Fibroblast of lung (primary cell): ENCODE data around the gene PCCB. TPM values are rescaled to one million over a fixed set of nuclear protein-coding genes. Genes with fewer than 3 reads are reported as not detected.

Source experiments
- DNase-seq, 2 donors: peaks; one replicate each; pipeline versions ENCODE4 v3.0.0 to v3.0.0-alpha.2; 2010; ENCODE audit warnings: low read depth in 2 of 2
- H2AFZ ChIP-seq: 2 replicates; pipeline ENCODE4 v1.5.1; 2012; ENCODE audit warnings: low read length, control low read depth, inconsistent platforms
- H3K27ac ChIP-seq: 2 replicates; pipeline ENCODE4 v1.5.1; 2011; ENCODE audit warnings: low read length, control low read depth; ENCODE audit not compliant: insufficient read depth
- H3K27me3 ChIP-seq: 2 replicates; pipeline ENCODE4 v1.5.1; 2011; ENCODE audit warnings: mild to moderate bottlenecking, low read length; ENCODE audit not compliant: control insufficient read depth, insufficient read depth
- H3K36me3 ChIP-seq: 2 replicates; pipeline ENCODE4 v1.5.1; 2011; ENCODE audit warnings: low read length; ENCODE audit not compliant: control insufficient read depth, insufficient read depth
- H3K4me1 ChIP-seq: 2 replicates; pipeline ENCODE4 v1.5.1; 2011; ENCODE audit warnings: low read length; ENCODE audit not compliant: control insufficient read depth, insufficient read depth; ENCODE audit errors: extremely low read depth
- H3K4me2 ChIP-seq: 2 replicates; pipeline ENCODE4 v1.5.1; 2011; ENCODE audit warnings: low read length, control low read depth; ENCODE audit not compliant: insufficient read depth; ENCODE audit errors: extremely low read depth
- H3K4me3 ChIP-seq, 4 experiments: fragments of 200-600 bp in 1 of 4; sonication (generic) in 1 of 4; replicated peaks in 1 of 4; 2 replicates each; pipeline ENCODE4 v1.5.1; 2011 to 2016; ENCODE audit warnings: low read length in 4 of 4, low read depth in 3 of 4, mild to moderate bottlenecking in 3 of 4, control low read depth in 2 of 4, inconsistent platforms in 1 of 4, mixed read lengths in 1 of 4; ENCODE audit not compliant: insufficient read depth in 1 of 4; ENCODE audit errors: control extremely low read depth in 1 of 4
- H3K79me2 ChIP-seq: 2 replicates; pipeline ENCODE4 v1.5.1; 2012; ENCODE audit warnings: mild to moderate bottlenecking, low read length, inconsistent platforms; ENCODE audit not compliant: control insufficient read depth, insufficient read depth
- H3K9ac ChIP-seq: 2 replicates; pipeline ENCODE4 v1.5.1; 2011; ENCODE audit warnings: mild to moderate bottlenecking, low read length, control low read depth; ENCODE audit not compliant: insufficient read depth
- H3K9me3 ChIP-seq: 2 replicates; pipeline ENCODE4 v1.5.1; 2012; ENCODE audit warnings: low read depth, low read length; ENCODE audit not compliant: control insufficient read depth, insufficient read depth
- H4K20me1 ChIP-seq: 2 replicates; pipeline ENCODE4 v1.5.1; 2011; ENCODE audit warnings: low read length; ENCODE audit not compliant: control insufficient read depth, insufficient read depth; ENCODE audit errors: extremely low read depth
- EZH2 ChIP-seq: IDR thresholded peaks from 2 replicates; pipeline ENCODE4 v1.5.1; 2012; ENCODE audit warnings: low read length, control low read depth, mild to moderate bottlenecking; ENCODE audit errors: missing control alignments
- polyA plus RNA-seq, 2 donors: library from polyadenylated mRNA; depleted of rRNA in 1 of 2; stranded (reverse) in 1 of 2; unstranded in 1 of 2; fragments of >200 nt; gene quantifications; 2 replicates each; pipeline ENCODE4 v1.2.1, GENCODE V29; 2011 to 2012; ENCODE audit warnings: missing spikeins in 1 of 2
- total RNA-seq: library from RNA; depleted of rRNA; stranded (reverse); fragments of >200 nt; gene quantifications from 2 replicates; pipeline ENCODE4 v1.2.1, GENCODE V29; 2014
- TF ChIP-seq, protein P1 (sequence below), 2 donors: IDR thresholded peaks in 1 of 2; conservative IDR thresholded peaks in 1 of 2; 1 replicate in 1 of 2; 2 replicates in 1 of 2; pipeline ENCODE4 v1.5.1; 2011 to 2012; ENCODE audit warnings: low read length in 2 of 2, control low read depth in 1 of 2, inconsistent platforms in 1 of 2, low read depth in 1 of 2, mild to moderate bottlenecking in 1 of 2

PCCB gene
- total and polyA plus RNA-seq, 2 donors (not counting 1 experiment from before 2014, with no cell fraction given), result 56.0 to 81.4 TPM

DNA sequence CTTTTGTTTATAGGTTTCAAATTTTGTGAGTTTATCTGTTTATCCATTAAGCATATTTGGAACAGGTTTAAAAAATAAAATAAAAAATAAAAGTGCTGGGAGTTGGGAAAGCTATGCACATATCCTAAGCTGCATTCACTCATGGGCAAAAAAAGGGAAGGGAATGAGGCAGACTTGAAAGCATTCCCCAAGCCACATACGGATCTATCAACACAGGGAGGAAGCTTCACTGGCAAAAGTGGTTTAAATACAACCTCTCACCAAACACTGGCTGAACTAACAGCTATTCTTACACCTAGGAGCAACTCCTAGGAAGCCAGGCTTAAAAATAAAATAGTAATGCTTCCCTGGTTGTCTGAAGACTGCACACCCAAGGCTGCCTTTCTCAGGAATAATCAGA, 101.2 kb downstream of the PCCB start:
- no peak overlapping the region for H3K4me3 ChIP-seq
- TF ChIP-seq EZH2, result no peak
- TF ChIP-seq, protein P1, sequence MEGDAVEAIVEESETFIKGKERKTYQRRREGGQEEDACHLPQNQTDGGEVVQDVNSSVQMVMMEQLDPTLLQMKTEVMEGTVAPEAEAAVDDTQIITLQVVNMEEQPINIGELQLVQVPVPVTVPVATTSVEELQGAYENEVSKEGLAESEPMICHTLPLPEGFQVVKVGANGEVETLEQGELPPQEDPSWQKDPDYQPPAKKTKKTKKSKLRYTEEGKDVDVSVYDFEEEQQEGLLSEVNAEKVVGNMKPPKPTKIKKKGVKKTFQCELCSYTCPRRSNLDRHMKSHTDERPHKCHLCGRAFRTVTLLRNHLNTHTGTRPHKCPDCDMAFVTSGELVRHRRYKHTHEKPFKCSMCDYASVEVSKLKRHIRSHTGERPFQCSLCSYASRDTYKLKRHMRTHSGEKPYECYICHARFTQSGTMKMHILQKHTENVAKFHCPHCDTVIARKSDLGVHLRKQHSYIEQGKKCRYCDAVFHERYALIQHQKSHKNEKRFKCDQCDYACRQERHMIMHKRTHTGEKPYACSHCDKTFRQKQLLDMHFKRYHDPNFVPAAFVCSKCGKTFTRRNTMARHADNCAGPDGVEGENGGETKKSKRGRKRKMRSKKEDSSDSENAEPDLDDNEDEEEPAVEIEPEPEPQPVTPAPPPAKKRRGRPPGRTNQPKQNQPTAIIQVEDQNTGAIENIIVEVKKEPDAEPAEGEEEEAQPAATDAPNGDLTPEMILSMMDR (conservative IDR thresholded peaks at IDR 0.05 in 1 of 2, IDR thresholded peaks at IDR 0.05 in 1 of 2; ENCODE audit: low read depth in 1 of 2, low read length in 2 of 2), result no peak
- no peaks in the 10 kb centered on the region for H4K20me1 ChIP-seq
- H3K9me3 ChIP-seq, result no peaks in the 10 kb centered on the region
- H3K36me3 ChIP-seq, result no peaks in the 10 kb centered on the region
- peak in 1 of 2 donors; percentile 58 for DNase-seq
- peak overlapping the region; percentile 79 for H3K4me2 ChIP-seq
- H3K27me3 ChIP-seq, result no peaks in the 10 kb centered on the region
- H3K4me1 ChIP-seq, result peaks cover 8% of the 10 kb centered on the region
- no peak overlapping the region for H3K9ac ChIP-seq
- H3K27ac ChIP-seq, result peak overlapping the region; percentile 84
- H3K79me2 ChIP-seq, result no peaks in the 10 kb centered on the region
- no peak overlapping the region for H2AFZ ChIP-seq

DNA sequence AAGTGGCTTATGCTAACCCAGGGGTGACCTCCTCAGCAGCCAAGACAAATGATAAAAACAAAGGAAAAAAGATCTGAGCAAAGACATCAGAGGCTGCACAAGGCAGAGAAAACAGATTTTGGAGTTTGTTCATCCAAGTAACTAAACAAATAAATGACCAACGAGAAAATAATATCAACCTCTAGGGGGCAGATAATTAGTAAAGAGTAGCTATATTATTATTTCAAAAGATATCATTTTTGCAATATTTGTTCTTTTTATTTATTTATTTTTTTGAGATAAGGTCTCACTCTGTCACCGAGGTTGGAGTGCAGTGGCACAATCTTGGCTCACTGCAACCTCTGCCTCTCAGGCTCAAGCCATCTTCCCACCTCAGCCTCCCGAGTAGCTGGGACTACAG, 101.8 kb downstream of the PCCB start:
- no peaks in the 10 kb centered on the region for H3K79me2 ChIP-seq

DNA sequence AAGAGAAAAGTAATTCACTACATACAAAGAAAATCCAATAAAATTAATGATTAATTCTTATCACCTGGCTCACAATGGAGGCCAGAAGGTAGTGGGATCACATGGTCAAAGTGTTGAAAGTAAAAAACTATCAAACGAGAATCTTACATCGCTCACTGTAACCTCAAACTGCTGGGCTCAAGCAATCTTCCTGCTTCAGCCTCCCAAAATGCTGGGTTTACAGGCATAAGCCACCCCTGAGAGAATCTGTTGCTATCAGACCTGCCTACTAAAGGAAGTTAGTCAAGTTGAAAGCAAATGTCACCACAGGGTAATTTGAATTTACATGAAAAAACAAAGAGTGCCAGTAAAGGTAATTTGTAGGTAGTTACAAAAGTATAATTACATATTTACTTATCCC, 103.3 kb downstream of the PCCB start:
- no peak overlapping the region for H3K4me3 ChIP-seq
- no peak overlapping the region for H2AFZ ChIP-seq
- no peaks in the 10 kb centered on the region for H3K9me3 ChIP-seq
- H3K4me1 ChIP-seq, result peaks cover 8% of the 10 kb centered on the region
- no peak for DNase-seq
- H3K27ac ChIP-seq, result no peak overlapping the region
- no peak overlapping the region for H3K9ac ChIP-seq
- no peak for TF ChIP-seq EZH2
- TF ChIP-seq, protein P1 (conservative IDR thresholded peaks at IDR 0.05 in 1 of 2, IDR thresholded peaks at IDR 0.05 in 1 of 2; ENCODE audit: low read depth in 1 of 2, low read length in 2 of 2), result no peak
- no peaks in the 10 kb centered on the region for H3K36me3 ChIP-seq
- no peaks in the 10 kb centered on the region for H4K20me1 ChIP-seq
- H3K4me2 ChIP-seq, result no peak overlapping the region
- H3K27me3 ChIP-seq, result no peaks in the 10 kb centered on the region
- no peaks in the 10 kb centered on the region for H3K79me2 ChIP-seq

More for the DNA sequence above, 101.8 kb downstream of the PCCB start:
- H3K9ac ChIP-seq, result no peak overlapping the region
- peak overlapping the region; percentile 84 for H3K27ac ChIP-seq
- H3K4me1 ChIP-seq, result peaks cover 8% of the 10 kb centered on the region
- H3K36me3 ChIP-seq, result no peaks in the 10 kb centered on the region
- no peak overlapping the region for H3K4me3 ChIP-seq
- H2AFZ ChIP-seq, result no peak overlapping the region
- no peak overlapping the region for H3K4me2 ChIP-seq
- H3K27me3 ChIP-seq, result no peaks in the 10 kb centered on the region
- H4K20me1 ChIP-seq, result no peaks in the 10 kb centered on the region
- DNase-seq, result no peak
- TF ChIP-seq EZH2, result no peak
- TF ChIP-seq, protein P1 (conservative IDR thresholded peaks at IDR 0.05 in 1 of 2, IDR thresholded peaks at IDR 0.05 in 1 of 2; ENCODE audit: low read depth in 1 of 2, low read length in 2 of 2), result no peak
- H3K9me3 ChIP-seq, result no peaks in the 10 kb centered on the region
